Stomach (tissue), 9 donors: ENCODE results near the gene MRPL14. TPM values are rescaled to one million over a fixed set of nuclear protein-coding genes. Genes with fewer than 3 reads are reported as not detected.

Source experiments
- DNase-seq, 2 donors: peaks; one replicate each; pipeline versions ENCODE4 v3.0.0 to v3.0.0-alpha.2; 2013 to 2019
- H3K27ac ChIP-seq, 5 donors: fragments of 200-600 bp in 4 of 5; sonication (generic) in 4 of 5; one replicate each; pipeline ENCODE4 v1.5.1; 2013 to 2019; ENCODE audit warnings: mild to moderate bottlenecking in 1 of 5, moderate library complexity in 1 of 5
- H3K27me3 ChIP-seq, 3 donors: fragments of 200-600 bp; sonication (generic); one replicate each; pipeline ENCODE4 v1.5.1; 2017 to 2019; ENCODE audit warnings: mixed run types in 1 of 3
- H3K36me3 ChIP-seq, 4 donors: fragments of 200-600 bp; sonication (generic); 1 replicate in 3 of 4; 2 replicates in 1 of 4; pipeline ENCODE4 v1.5.1; 2016 to 2019
- H3K4me1 ChIP-seq, 4 donors: fragments of 200-600 bp; sonication (generic); one replicate each; pipeline ENCODE4 v1.5.1; 2016 to 2019
- H3K4me3 ChIP-seq, 4 donors: fragments of 200-600 bp; sonication (generic) in 3 of 4; one replicate each; pipeline ENCODE4 v1.5.1; 2016 to 2019; ENCODE audit warnings: mild to moderate bottlenecking in 1 of 4
- H3K9me3 ChIP-seq, 4 donors: fragments of 200-600 bp; sonication (generic); one replicate each; pipeline ENCODE4 v1.5.1; 2016 to 2019
- EP300 ChIP-seq: sonication (generic); formaldehyde crosslinking; IDR thresholded peaks from one replicate; pipeline ENCODE4 v1.6.1; 2017; ENCODE audit warnings: antibody characterized with exemption
- POLR2A ChIP-seq, 4 donors: fragments of 450-650 bp; IDR thresholded peaks; one replicate each; pipeline ENCODE4 v1.6.1; 2016; ENCODE audit warnings: antibody characterized with exemption in 4 of 4, control low read depth in 2 of 4, mild to moderate bottlenecking in 1 of 4, moderate library complexity in 1 of 4
- POLR2AphosphoS5 ChIP-seq, 3 donors: sonication (generic); formaldehyde crosslinking; IDR thresholded peaks; one replicate each; pipeline ENCODE4 v1.6.1; 2016; ENCODE audit warnings: antibody characterized with exemption in 3 of 3
- WGBS, 5 donors: extraction: QIAGEN DNeasy Blood & Tissue Kit in 3 of 5; methylation state at CpG; one replicate each; pipeline versions ENCODE4 v1.1.5 to v1.1.7; 2013 to 2018; 5-methylcytosine and 5-hydroxymethylcytosine counted together
- intact Hi-C: fragments of 100-400 bp; cut with DNase I; formaldehyde crosslinking; loops from one replicate; pipeline ENCODE4 v1.15.1; 2023; ENCODE audit warnings: low total_unique reads
- polyA plus RNA-seq, 3 donors: library from polyadenylated mRNA; stranded (reverse); fragments of 200-250 nt; gene quantifications; one replicate each; pipeline ENCODE4 v1.2.3, GENCODE V29; 2013
- total RNA-seq, 5 donors: library from RNA; depleted of rRNA; stranded (reverse); fragments of >200 nt; gene quantifications; one replicate each; pipeline versions ENCODE4 v1.1.0 to v1.2.3, GENCODE V29; 2014 to 2016
- TF ChIP-seq, protein P1 (sequence below), 7 experiments: fragments of 450-650 bp in 4 of 7; fragments of 200-600 bp in 3 of 7; sonication (generic) in 3 of 7; IDR thresholded peaks; one replicate each; pipeline ENCODE4 v1.5.1; 2016 to 2019; ENCODE audit warnings: antibody characterized with exemption in 7 of 7, control low read depth in 2 of 7, mild to moderate bottlenecking in 1 of 7
- donor health status: healthy with polysubstance abuse.
- donor health status: Bipolar disorder and iron deficiency.
- donor health status: healthy.

MRPL14 gene
- total and polyA plus RNA-seq, 8 donors: 17.0 to 82.3 (median 57.0) TPM

DNA sequence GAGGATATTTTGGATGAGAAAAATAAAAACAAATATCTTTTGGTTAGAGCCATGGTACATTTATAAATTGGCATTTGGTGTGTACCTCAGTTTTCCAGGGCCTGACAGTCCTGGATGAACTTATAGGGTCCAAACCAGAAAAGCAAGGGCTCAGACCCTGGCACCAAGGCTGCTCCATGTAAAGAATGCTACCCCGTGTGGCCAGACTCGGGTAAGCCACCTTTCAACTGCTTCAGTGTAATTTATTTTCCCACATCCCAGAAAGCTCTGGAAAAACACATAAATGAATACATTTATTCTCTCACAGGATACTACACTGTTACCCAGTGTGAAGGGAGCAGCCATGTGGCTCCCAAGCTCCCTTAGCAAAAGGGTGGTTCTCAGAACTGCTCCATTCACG lies 13.8 kb downstream of the MRPL14 start:
- no peak for DNase-seq
- Histone ChIP-seq H3K4me1 (peaks cover 17 to 36% (median 25%) of the 10 kb centered on the region in 4 donors), H3K27ac (no peak overlapping the region), H3K4me3 (no peak overlapping the region), H3K9me3 (no peaks in the 10 kb centered on the region), H3K36me3 (peaks cover 30 to 75% (median 68%) of the 10 kb centered on the region in 4 donors), H3K27me3 (no peaks in the 10 kb centered on the region)
- WGBS, 5 donors: 39 to 59% (median 51%) methylated on average over 3 of the region's 3 CpGs
- intact Hi-C loops: no loop called here
- TF ChIP-seq, protein P1, sequence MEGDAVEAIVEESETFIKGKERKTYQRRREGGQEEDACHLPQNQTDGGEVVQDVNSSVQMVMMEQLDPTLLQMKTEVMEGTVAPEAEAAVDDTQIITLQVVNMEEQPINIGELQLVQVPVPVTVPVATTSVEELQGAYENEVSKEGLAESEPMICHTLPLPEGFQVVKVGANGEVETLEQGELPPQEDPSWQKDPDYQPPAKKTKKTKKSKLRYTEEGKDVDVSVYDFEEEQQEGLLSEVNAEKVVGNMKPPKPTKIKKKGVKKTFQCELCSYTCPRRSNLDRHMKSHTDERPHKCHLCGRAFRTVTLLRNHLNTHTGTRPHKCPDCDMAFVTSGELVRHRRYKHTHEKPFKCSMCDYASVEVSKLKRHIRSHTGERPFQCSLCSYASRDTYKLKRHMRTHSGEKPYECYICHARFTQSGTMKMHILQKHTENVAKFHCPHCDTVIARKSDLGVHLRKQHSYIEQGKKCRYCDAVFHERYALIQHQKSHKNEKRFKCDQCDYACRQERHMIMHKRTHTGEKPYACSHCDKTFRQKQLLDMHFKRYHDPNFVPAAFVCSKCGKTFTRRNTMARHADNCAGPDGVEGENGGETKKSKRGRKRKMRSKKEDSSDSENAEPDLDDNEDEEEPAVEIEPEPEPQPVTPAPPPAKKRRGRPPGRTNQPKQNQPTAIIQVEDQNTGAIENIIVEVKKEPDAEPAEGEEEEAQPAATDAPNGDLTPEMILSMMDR (IDR thresholded peaks at IDR 0.05): no peak
- TF ChIP-seq EP300 (no peak), POLR2A (IDR thresholded peaks at IDR 0.05) (no peak), POLR2AphosphoS5 (IDR thresholded peaks at IDR 0.05) (no peak)

DNA sequence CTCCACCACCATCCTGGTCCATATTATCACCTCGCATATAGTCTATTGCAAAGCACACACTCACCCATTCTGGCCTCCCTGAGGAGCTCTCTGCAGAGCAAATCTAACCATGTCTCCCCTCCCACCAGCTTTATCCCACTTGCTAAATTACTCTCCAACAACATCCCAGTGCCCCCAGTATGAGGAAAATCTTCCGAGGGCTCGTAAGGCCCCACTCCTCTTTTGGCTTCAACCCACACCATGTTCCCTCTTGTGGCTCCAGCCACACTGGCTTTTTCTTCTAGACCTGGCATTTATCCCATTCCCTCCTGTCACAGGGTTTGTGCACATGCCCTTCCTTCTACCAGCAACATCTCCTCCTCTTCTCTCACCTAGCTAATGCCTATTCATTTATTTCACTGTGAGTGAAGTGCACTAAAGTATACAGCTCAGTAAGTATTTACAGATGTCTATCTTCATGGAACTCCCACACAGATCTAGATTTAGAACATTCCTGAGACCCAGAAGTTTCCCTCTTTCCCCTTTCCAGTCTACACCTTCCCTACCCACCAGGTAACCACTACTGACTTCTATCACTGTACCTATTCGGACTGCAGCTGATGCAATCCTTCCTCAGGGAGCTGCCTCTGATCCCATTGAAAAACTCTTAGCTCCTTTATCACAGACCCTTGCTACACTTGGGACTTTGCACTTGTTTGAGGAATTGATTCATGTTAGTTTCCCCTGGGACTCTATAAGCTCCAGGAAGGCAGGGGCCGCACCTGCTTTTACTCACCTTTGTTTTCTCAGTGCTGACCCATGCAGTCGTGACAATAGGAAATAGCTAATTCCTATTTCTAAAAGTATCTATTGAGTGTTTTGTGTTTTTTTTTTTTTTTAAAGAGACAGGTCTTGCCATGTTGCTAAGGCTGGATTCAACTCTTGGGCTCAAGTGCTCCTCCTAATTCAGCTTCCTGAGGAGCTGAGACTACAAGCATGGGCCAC lies 15.5 kb downstream of the MRPL14 start:
- H3K4me3 ChIP-seq: no peak overlapping the region
- H3K9me3 ChIP-seq: no peaks in the 10 kb centered on the region
- peak overlapping the region in 2 of 5 donors; percentile 30 to 47 for H3K27ac ChIP-seq
- WGBS, 5 donors: 60 to 84% (median 65%) methylated on average over 6 of the region's 6 CpGs
- no peaks in the 10 kb centered on the region for H3K27me3 ChIP-seq
- peaks cover 30 to 90% (median 82%) of the 10 kb centered on the region in 4 donors for H3K36me3 ChIP-seq
- TF ChIP-seq EP300 (no peak), POLR2AphosphoS5 (IDR thresholded peaks at IDR 0.05) (no peak), POLR2A (IDR thresholded peaks at IDR 0.05) (no peak)
- TF ChIP-seq, protein P1 (IDR thresholded peaks at IDR 0.05): no peak
- peak in 1 of 2 donors; percentile 79 for DNase-seq
- peaks cover 8 to 19% (median 13%) of the 10 kb centered on the region in 4 donors for H3K4me1 ChIP-seq
- intact Hi-C loops: no loop called here

- peak overlapping the region in 2 of 5 donors; percentile 47 to 68 for H3K27ac ChIP-seq
- TF ChIP-seq, protein P1 (IDR thresholded peaks at IDR 0.05): no peak
- TF ChIP-seq POLR2A (IDR thresholded peaks at IDR 0.05) (no peak), EP300 (no peak), POLR2AphosphoS5 (IDR thresholded peaks at IDR 0.05) (no peak)
- intact Hi-C loops: no loop called here
These were observed 16.3 kb downstream of the MRPL14 start for GRCh38 chr6:44110966-44111365.

DNA sequence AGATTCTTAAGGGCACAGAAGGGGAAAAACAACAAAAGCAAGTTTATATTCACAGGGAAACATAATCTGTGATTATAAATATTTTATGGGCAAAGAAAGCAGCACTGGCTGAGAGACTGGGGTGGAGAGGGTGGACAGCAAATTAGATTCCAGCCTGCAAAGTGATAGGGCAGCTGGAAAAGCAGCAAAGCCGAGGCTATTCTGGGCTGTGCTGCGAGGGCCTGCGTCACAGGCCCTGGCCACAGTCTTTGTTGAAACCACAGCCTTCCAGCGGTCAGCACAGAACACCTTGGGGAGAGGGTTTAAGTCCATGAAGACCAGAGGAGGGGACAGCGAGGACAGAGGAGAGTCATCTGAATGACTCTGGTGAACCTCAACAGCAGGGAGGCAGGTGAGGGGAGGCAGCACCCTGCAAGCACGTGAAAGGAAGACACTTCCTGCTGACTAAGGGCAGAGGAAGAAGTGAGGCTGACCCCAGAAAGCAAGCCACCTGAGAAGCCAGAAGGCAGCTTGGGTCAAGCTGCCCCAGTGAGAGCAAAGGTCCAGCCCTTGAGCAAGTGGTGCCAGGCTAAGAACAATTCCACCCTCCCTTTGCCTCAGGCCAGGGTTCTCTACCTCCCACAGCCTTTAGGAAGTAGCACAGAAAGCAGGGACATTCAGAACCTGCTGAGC lies 17.1 kb downstream of the MRPL14 start:
- peak overlapping the region in 2 of 5 donors; percentile 16 to 68 for H3K27ac ChIP-seq
- H3K4me1 ChIP-seq: peaks cover 0 to 15% (median 3%) of the 10 kb centered on the region in 4 donors
- no peaks in the 10 kb centered on the region for H3K9me3 ChIP-seq
- TF ChIP-seq POLR2AphosphoS5 (IDR thresholded peaks at IDR 0.05) (no peak), POLR2A (IDR thresholded peaks at IDR 0.05) (no peak)
- H3K4me3 ChIP-seq: no peak overlapping the region
- peaks cover 30 to 84% (median 82%) of the 10 kb centered on the region in 4 donors for H3K36me3 ChIP-seq
- intact Hi-C loops: no loop called here
- no peaks in the 10 kb centered on the region for H3K27me3 ChIP-seq
- no peak for DNase-seq
- 61 to 91% (median 86%) methylated on average over 6 of the region's 6 CpGs for WGBS, 5 donors

More at GRCh38 chr6:44110966-44111365, 16.3 kb downstream of the MRPL14 start:
- no peaks in the 10 kb centered on the region for H3K9me3 ChIP-seq
- H3K36me3 ChIP-seq: peaks cover 30 to 90% (median 84%) of the 10 kb centered on the region in 4 donors
- H3K27me3 ChIP-seq: no peaks in the 10 kb centered on the region
- H3K4me1 ChIP-seq: peaks cover under 1 to 18% (median 6%) of the 10 kb centered on the region in 4 donors
- WGBS, 5 donors: 94 to 99% (median 96%) methylated on average over 3 of the region's 3 CpGs
- no peak for DNase-seq
- no peak overlapping the region for H3K4me3 ChIP-seq
